HG03442 (cell line): ENCODE data around the gene ATG14.
A peak's percentile ranks its signal among the peaks of the same experiment; 100 is the strongest.
"Not testable (repeated sequence)": the region's sequence is repeated elsewhere in the genome, so short reads cannot be mapped to it uniquely, and the experiment has no call there.

Experiments
- ATAC-seq: cut with Tn5 transposase; IDR thresholded peaks from one replicate; pipeline ENCODE4 v1.9.1; 2021; ENCODE audit warnings: mild to moderate bottlenecking, moderate library complexity; ENCODE audit not compliant: unreplicated experiment

Gene ATG14

GRCh38 chr14:55433880-55434804, 22.5 kb upstream of the ATG14 start:
- ATAC-seq, result no peak

- ATAC-seq, result no peak
Measured at GRCh38 chr14:55432628-55433027, 21.0 kb upstream of the ATG14 start.

GRCh38 chr14:55430024-55430690, 18.5 kb upstream of the ATG14 start:
- ATAC-seq, result peak; percentile 71

GRCh38 chr14:55427439-55427838, 15.8 kb upstream of the ATG14 start:
- ATAC-seq, result no peak

GRCh38 chr14:55426891-55427290, 15.3 kb upstream of the ATG14 start:
- no peak for ATAC-seq

- no peak for ATAC-seq
Measured at GRCh38 chr14:55425091-55425490, 13.5 kb upstream of the ATG14 start.

GRCh38 chr14:55423969-55424368, 12.3 kb upstream of the ATG14 start:
- ATAC-seq, result no peak

- not testable (repeated sequence) for ATAC-seq
Measured at GRCh38 chr14:55422338-55422737, 10.7 kb upstream of the ATG14 start.

- no peak for ATAC-seq
Measured at GRCh38 chr14:55419663-55420062, 8.0 kb upstream of the ATG14 start.

GRCh38 chr14:55418411-55418810, 6.8 kb upstream of the ATG14 start:
- no peak for ATAC-seq

- ATAC-seq, result no peak
Measured at GRCh38 chr14:55417955-55418354, 6.3 kb upstream of the ATG14 start.

- ATAC-seq, result no peak
Measured at GRCh38 chr14:55416866-55417265, 5.2 kb upstream of the ATG14 start.

- ATAC-seq, result no peak
Measured at GRCh38 chr14:55414551-55414950, 2.9 kb upstream of the ATG14 start.

- no peak for ATAC-seq
Measured at GRCh38 chr14:55412676-55413075, 1.0 kb upstream of the ATG14 start.

GRCh38 chr14:55410876-55411275, 754 bp downstream of the ATG14 start:
- ATAC-seq, result no peak

- ATAC-seq, result no peak
Measured at GRCh38 chr14:55404173-55404854, 7.3 kb downstream of the ATG14 start.

GRCh38 chr14:55401751-55402150, 9.9 kb downstream of the ATG14 start:
- ATAC-seq, result no peak

- no peak for ATAC-seq
Measured at GRCh38 chr14:55399852-55400251, 11.8 kb downstream of the ATG14 start.

- no peak for ATAC-seq
Measured at GRCh38 chr14:55399183-55399582, 12.4 kb downstream of the ATG14 start.

- ATAC-seq, result no peak
Measured at GRCh38 chr14:55398679-55399078, 13.0 kb downstream of the ATG14 start.

GRCh38 chr14:55389330-55389729, 22.3 kb downstream of the ATG14 start:
- ATAC-seq, result no peak

- ATAC-seq, result no peak
Measured at GRCh38 chr14:55388160-55388559, 23.5 kb downstream of the ATG14 start.
